Subcutaneous abdominal adipose tissue (tissue), 5 donors: Measurements from ENCODE around the gene RGL3.
"Not testable (repeated sequence)": the region's sequence is repeated elsewhere in the genome, so short reads cannot be mapped to it uniquely, and the experiment has no call there.

ENCODE experiments used
- H3K27ac ChIP-seq: one replicate; pipeline ENCODE4 v1.7.0; 2013; ENCODE audit warnings: low read depth, mild to moderate bottlenecking, inconsistent platforms, low read length, moderate library complexity
- H3K27me3 ChIP-seq, 5 donors: one replicate each; pipeline ENCODE4 v1.7.0; 2013; ENCODE audit warnings: low read length in 5 of 5, inconsistent platforms in 1 of 5; ENCODE audit not compliant: control insufficient read depth in 5 of 5, insufficient read depth in 4 of 5
- H3K36me3 ChIP-seq, 5 donors: one replicate each; pipeline ENCODE4 v1.7.0; 2013; ENCODE audit warnings: low read length in 5 of 5; ENCODE audit not compliant: control insufficient read depth in 5 of 5, insufficient read depth in 5 of 5
- H3K4me1 ChIP-seq, 5 donors: one replicate each; pipeline ENCODE4 v1.7.0; 2013; ENCODE audit warnings: low read length in 5 of 5, mild to moderate bottlenecking in 3 of 5, moderate library complexity in 1 of 5; ENCODE audit not compliant: control insufficient read depth in 5 of 5, insufficient read depth in 5 of 5
- H3K4me3 ChIP-seq, 5 donors: one replicate each; pipeline ENCODE4 v1.7.0; 2013; ENCODE audit warnings: low read length in 5 of 5, low read depth in 1 of 5
- H3K9ac ChIP-seq, 5 donors: one replicate each; pipeline ENCODE4 v1.7.0; 2013; ENCODE audit warnings: low read length in 5 of 5, mild to moderate bottlenecking in 4 of 5, moderate library complexity in 3 of 5
- H3K9me3 ChIP-seq, 5 donors: one replicate each; pipeline ENCODE4 v1.7.0; 2013; ENCODE audit warnings: low read length in 5 of 5; ENCODE audit not compliant: control insufficient read depth in 5 of 5
- donor health status: healthy.
- donor health status: healthy.
- donor health status: healthy.
- donor health status: healthy.
- donor health status: healthy.

The RGL3 gene

GRCh38 chr19:11418549-11419506 is at the start of gene RGL3:
Gene RGL3 (minus strand): TSS chr19:11419314. CDS start chr19:11419278, 36 bp downstream.
- Histone ChIP-seq H3K27ac (no peak within 1 kb of the TSS), H3K9ac (peak within 1 kb of the TSS in 4 of 5 donors; percentile 31 to 72 (median 62)), H3K4me3 (peak within 1 kb of the TSS; percentile 48 to 73 (median 67)), H3K36me3 (no peaks in the 10 kb centered on the region), H3K4me1 (peaks cover 0 to 45% (median 42%) of the 10 kb centered on the region in 5 donors), H3K27me3 (peaks cover 13 to 38% (median 28%) of the 10 kb centered on the region in 5 donors), H3K9me3 (no peaks in the 10 kb centered on the region)

DNA sequence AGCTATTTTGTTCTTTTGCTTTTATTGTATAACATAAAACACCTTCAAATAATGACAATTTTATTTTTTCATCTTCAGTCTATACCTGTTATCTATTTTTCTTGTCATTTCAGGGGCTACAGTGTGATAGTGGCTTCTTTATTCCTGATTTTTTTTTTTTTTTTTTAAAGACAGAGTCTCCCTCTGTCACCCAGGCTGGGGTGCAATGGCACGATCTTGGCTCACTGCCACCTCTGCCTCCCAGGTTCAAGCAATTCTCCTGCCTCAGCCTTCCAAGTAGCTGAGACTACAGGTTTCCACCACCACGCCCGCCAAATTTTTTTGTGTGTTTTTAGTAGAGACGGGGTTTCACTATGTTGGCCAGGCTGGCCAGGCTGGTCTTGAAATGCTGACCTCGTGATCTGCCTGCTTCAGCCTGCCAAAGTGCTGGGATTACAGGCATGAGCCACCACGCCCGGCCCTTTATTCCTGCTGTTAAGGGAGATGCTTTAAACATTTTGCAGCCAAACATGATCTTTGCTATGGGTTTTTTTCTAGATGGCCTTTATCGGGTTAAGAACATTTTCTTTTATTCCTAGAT is 49.2 kb upstream of the RGL3 start:
- not testable (repeated sequence) for H3K36me3 ChIP-seq, H3K4me3 ChIP-seq, H3K9ac ChIP-seq, H3K27ac ChIP-seq, H3K27me3 ChIP-seq, H3K9me3 ChIP-seq, H3K4me1 ChIP-seq

GRCh38 chr19:11465600-11465999 is 46.5 kb upstream of the RGL3 start:
- H3K4me1 ChIP-seq = no peaks in the 10 kb centered on the region
- H3K27ac ChIP-seq = no peak overlapping the region
- H3K4me3 ChIP-seq = no peak overlapping the region
- H3K9ac ChIP-seq = no peak overlapping the region
- no peaks in the 10 kb centered on the region for H3K36me3 ChIP-seq
- H3K27me3 ChIP-seq = peaks cover 0 to 5% (median 2%) of the 10 kb centered on the region in 5 donors
- H3K9me3 ChIP-seq = no peaks in the 10 kb centered on the region

DNA sequence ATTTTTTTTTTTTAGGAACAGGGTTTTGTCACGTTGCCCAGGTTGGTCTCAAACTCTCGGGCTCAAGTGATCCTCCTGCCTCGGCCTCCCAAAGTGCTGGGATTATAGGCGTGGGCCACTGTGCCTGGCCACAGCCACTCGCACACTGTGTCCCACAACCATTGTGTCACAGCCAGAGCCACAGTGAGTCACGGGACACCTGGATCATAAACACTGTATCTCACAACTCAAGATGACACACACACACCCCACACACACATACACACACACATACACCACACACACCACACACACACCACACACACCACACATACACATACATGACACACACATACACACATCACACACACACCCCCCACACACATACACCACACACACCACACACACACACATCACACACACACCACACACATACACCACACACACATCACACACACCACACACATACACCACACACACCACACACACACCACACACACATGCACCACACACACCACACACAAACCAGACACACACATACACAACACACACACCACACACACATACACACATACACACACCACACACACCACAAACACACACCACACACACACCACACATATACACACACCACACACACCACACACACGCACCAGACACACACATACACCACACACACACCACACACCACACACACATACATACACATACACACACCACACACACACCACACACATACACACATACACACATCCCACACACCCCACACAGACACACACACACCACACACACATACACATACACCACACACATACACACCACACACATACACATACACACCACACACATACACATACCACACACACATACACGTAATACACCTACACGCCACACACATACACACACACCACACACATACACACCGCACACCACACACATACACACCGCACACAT is 45.5 kb upstream of the RGL3 start:
- H3K9ac ChIP-seq = no peak overlapping the region
- H3K4me1 ChIP-seq = no peaks in the 10 kb centered on the region
- no peaks in the 10 kb centered on the region for H3K36me3 ChIP-seq
- H3K27me3 ChIP-seq = peaks cover 0 to 10% (median 4%) of the 10 kb centered on the region in 5 donors
- H3K9me3 ChIP-seq = no peaks in the 10 kb centered on the region
- H3K4me3 ChIP-seq = no peak overlapping the region
- H3K27ac ChIP-seq = no peak overlapping the region

- no peaks in the 10 kb centered on the region for H3K36me3 ChIP-seq
- H3K27me3 ChIP-seq = peaks cover 2 to 12% (median 4%) of the 10 kb centered on the region in 5 donors
- no peak overlapping the region for H3K9ac ChIP-seq
Observed at GRCh38 chr19:11463391-11463790, 44.3 kb upstream of the RGL3 start.

DNA sequence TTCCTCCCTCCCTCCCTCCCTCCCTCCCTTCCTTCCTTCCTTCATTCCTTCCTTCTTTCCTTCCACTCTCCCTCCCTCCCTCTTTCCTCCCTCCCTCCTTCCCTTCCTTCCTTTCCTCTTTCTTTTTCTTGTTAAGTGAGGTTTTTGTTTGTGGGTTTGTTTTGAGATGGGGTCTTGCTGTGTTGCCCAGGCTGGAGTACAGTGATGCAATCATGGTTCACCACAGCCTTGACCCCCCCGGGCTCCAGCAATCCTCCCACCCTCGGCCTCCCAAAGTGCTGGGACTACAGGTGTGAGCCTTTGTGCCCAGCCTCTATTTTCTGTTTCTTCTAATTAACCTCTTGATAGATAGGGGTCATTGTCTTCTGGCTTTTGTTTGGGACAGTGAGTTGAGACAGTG is 42.3 kb upstream of the RGL3 start:
- H3K9me3 ChIP-seq = no peaks in the 10 kb centered on the region
- H3K4me1 ChIP-seq = no peaks in the 10 kb centered on the region
- no peak overlapping the region for H3K27ac ChIP-seq
- H3K9ac ChIP-seq = no peak overlapping the region
- H3K27me3 ChIP-seq = peaks cover 7 to 15% (median 11%) of the 10 kb centered on the region in 5 donors
- H3K36me3 ChIP-seq = no peaks in the 10 kb centered on the region
- H3K4me3 ChIP-seq = no peak overlapping the region

More at GRCh38 chr19:11463391-11463790, 44.3 kb upstream of the RGL3 start:
- Histone ChIP-seq H3K9me3 (no peaks in the 10 kb centered on the region), H3K4me3 (no peak overlapping the region), H3K4me1 (no peaks in the 10 kb centered on the region), H3K27ac (no peak overlapping the region)

- no peak overlapping the region for H3K9ac ChIP-seq
- H3K9me3 ChIP-seq = no peaks in the 10 kb centered on the region
- peaks cover 7 to 15% (median 9%) of the 10 kb centered on the region in 5 donors for H3K27me3 ChIP-seq
- no peaks in the 10 kb centered on the region for H3K4me1 ChIP-seq
- H3K36me3 ChIP-seq = no peaks in the 10 kb centered on the region
- no peak overlapping the region for H3K4me3 ChIP-seq
- H3K27ac ChIP-seq = no peak overlapping the region
Observed at GRCh38 chr19:11460207-11460606, 41.1 kb upstream of the RGL3 start.

DNA sequence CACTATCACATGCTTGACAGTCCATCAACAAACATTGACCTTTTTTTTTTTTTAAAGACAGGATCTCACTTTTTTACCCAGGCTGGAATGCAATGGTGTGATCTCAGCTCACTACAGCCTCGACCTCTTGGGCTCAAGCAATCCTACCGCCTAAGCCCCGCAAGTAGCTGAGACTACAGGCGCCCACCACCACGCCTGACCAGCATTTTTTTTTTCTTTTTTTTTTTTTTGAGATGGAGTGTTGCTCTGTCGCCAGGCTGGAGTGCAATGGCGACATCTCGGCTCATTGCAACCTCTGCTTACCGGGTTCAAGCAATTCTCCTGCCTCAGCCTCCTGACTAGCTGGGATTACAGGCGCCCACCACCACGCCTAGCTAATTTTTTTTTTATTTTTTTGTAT is 39.8 kb upstream of the RGL3 start:
- not testable (repeated sequence) for H3K27ac ChIP-seq, H3K36me3 ChIP-seq, H3K9ac ChIP-seq, H3K9me3 ChIP-seq, H3K4me3 ChIP-seq, H3K4me1 ChIP-seq
- peaks cover 7 to 15% (median 9%) of the 10 kb centered on the region in 5 donors for H3K27me3 ChIP-seq

GRCh38 chr19:11458236-11458900 is 39.3 kb upstream of the RGL3 start:
- no peaks in the 10 kb centered on the region for H3K4me1 ChIP-seq
- H3K9me3 ChIP-seq = no peaks in the 10 kb centered on the region
- peaks cover 7 to 17% (median 9%) of the 10 kb centered on the region in 5 donors for H3K27me3 ChIP-seq
- H3K36me3 ChIP-seq = no peaks in the 10 kb centered on the region
- no peak overlapping the region for H3K9ac ChIP-seq
- H3K27ac ChIP-seq = no peak overlapping the region
- no peak overlapping the region for H3K4me3 ChIP-seq
